HEK293T (cell line): ENCODE measurements around the gene RAB5B.

Source experiments
- BHLHE40 ChIP-seq: fragments of 450-650 bp; IDR thresholded peaks from 2 replicates; pipeline ENCODE4 v1.6.1; 2016; ENCODE audit warnings: mild to moderate bottlenecking, moderate library complexity, borderline replicate concordance
- CTBP1 ChIP-seq: fragments of 450-650 bp; IDR thresholded peaks from 2 replicates; pipeline ENCODE4 v1.6.1; 2016; ENCODE audit warnings: borderline replicate concordance
- FOXM1 ChIP-seq: fragments of 450-650 bp; IDR thresholded peaks from 2 replicates; pipeline ENCODE4 v1.6.1; 2017; ENCODE audit warnings: mild to moderate bottlenecking, borderline replicate concordance
- L3MBTL2 ChIP-seq: fragments of 450-650 bp; conservative IDR thresholded peaks from 2 replicates; pipeline ENCODE4 v1.6.1; 2016; ENCODE audit warnings: mild to moderate bottlenecking
- TARDBP ChIP-seq: fragments of 450-650 bp; IDR thresholded peaks from 2 replicates; pipeline ENCODE4 v1.6.1; 2016

GRCh38 chr12:55996201-55996714 lies 22.4 kb downstream of the RAB5B start:
- TF ChIP-seq FOXM1 (no peak), CTBP1 (no peak), TARDBP (no peak), BHLHE40 (no peak), L3MBTL2 (no peak)
